Measurements from ENCODE around the gene MAP9.
"Not testable (repeated sequence)": the region's sequence is repeated elsewhere in the genome, so short reads cannot be mapped to it uniquely, and the experiment has no call there.

The MAP9 gene

DNA sequence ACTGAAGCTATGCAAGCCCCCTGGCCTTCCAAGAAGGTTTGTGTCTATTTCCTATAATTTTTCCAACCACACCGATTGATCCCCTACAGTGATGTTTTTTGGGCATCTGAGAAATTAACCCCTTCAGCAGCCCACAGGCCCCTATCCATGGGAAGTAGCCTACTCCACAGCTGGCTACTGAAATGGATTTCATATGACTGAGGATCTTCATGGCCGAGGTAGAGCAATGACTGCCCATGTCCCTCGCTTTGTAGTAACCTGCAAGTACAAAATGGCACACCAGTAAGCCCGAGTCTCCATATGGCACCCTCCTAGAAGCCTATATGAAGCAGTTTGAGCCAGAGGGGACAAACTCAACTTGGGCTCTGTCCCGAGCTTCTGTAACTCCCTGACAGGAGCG is 36.8 kb downstream of the MAP9 start:
- no peak for DNase-seq

GRCh38 chr4:155339588-155339987 is 37.2 kb downstream of the MAP9 start:
- no peak for DNase-seq

GRCh38 chr4:155338196-155338595 is 38.6 kb downstream of the MAP9 start:
- no peak for DNase-seq

DNA sequence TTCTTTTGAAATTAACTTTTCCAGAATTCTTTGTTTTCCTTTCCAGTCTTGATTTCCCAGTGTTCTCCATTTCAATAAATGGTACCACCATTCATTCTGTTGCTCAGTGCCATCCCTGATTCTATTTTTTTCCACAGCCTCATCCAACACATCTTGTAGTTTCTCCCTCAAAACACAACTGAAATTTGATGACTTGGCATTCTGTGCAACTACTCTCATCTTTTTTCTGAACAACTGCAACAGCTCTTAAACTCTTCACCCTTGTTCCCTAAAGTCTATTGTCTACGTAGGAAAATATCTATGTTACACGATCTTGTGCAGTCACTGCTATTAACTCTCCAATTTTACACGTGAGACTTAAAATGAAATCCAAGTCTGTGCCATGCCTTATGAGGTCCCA is 40.5 kb downstream of the MAP9 start:
- DNase-seq = no peak

GRCh38 chr4:155331478-155331877 is 45.3 kb downstream of the MAP9 start:
- no peak for DNase-seq

DNA sequence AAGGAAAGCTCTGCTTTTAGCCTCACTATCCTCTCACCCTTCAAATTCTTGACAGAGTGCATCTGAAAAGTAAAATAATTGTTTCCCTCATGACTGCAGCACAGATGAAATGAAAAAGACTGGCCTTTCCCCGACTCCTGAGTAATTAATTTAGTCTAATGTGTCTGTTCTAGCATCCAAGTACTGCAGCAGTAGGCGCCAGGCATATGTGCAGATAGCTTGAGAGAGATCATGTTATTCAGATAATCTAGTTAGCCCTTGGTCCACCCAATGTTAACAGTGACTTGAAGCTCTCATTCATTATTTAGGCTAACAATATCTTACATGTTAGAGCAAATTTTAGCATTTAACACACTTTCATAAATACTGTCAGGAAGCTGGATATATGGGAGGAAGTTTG is 54.0 kb downstream of the MAP9 start:
- DNase-seq = no peak

DNA sequence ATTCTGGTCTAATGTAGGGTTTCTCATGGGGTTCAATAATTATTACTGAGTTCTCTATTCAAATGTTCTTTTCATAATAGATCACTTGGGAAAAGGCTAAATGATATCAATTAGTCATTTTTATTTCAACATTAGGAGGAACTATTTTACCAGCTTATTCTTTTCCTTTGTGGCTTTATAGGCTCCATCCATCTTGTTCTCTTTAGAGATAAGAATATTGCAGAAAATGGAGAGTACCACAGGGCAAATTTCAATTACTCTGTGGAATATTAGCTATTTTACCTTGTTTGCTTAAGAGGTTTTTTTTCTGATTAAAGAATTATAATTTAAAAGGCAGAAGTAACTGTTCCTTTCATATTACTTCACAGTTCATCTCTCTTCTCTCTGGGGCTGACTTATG is 55.8 kb downstream of the MAP9 start:
- no peak for DNase-seq

- no peak for DNase-seq
Measured at GRCh38 chr4:155319516-155319915, 57.2 kb downstream of the MAP9 start.

GRCh38 chr4:155312027-155312426 is 64.7 kb downstream of the MAP9 start:
- DNase-seq = not testable (repeated sequence)

GRCh38 chr4:155307731-155308277 is 69.0 kb downstream of the MAP9 start:
- DNase-seq = no peak

GRCh38 chr4:155305619-155306018 is 71.1 kb downstream of the MAP9 start:
- DNase-seq = no peak

DNA sequence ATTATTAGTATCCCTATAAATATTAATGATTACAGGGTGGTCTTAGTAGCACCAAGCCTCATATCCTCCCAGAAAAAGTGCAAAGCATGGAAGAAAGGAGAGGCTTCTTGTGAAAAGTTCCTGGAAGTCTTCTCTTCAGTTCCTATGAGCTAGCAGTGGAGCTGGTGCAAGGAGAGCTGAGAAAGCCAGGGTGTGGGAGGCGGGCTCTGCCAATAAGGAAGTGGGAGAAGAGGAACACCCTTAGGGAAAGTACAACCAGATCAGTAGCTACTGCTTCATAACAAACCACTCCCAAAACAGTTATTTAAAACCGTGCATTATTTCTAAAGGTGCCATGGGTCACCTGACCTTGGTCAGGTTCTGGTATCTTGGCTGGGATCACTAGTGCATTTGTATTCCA is 72.4 kb downstream of the MAP9 start:
- no peak for DNase-seq

- DNase-seq = no peak
Measured at GRCh38 chr4:155299103-155299502, 77.7 kb downstream of the MAP9 start.
